ENCODE data around the gene MYO10.

DNA sequence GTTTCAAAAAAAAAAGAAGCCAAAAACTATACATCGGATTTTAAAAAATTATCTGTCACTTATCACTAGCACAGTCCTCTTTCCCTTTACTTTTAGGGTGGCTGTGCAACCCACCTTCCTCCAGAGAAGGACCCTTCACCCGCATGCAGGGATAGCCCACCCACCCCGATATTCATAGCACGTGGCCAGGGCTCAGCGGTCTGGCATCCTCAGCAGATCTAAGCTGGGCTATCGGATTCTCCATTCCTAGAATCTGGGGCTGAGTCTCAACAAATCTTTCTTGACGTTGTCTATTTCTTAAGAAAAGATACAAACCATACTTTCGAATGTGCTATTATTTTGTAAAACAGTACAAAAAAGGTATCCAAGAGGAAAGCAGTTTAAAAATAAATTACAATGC lies 70.9 kb downstream of the MYO10 start:
- TF ChIP-seq, protein P1, sequence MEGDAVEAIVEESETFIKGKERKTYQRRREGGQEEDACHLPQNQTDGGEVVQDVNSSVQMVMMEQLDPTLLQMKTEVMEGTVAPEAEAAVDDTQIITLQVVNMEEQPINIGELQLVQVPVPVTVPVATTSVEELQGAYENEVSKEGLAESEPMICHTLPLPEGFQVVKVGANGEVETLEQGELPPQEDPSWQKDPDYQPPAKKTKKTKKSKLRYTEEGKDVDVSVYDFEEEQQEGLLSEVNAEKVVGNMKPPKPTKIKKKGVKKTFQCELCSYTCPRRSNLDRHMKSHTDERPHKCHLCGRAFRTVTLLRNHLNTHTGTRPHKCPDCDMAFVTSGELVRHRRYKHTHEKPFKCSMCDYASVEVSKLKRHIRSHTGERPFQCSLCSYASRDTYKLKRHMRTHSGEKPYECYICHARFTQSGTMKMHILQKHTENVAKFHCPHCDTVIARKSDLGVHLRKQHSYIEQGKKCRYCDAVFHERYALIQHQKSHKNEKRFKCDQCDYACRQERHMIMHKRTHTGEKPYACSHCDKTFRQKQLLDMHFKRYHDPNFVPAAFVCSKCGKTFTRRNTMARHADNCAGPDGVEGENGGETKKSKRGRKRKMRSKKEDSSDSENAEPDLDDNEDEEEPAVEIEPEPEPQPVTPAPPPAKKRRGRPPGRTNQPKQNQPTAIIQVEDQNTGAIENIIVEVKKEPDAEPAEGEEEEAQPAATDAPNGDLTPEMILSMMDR (IDR thresholded peaks at IDR 0.05), result no peak
- TF ChIP-seq POLR2AphosphoS5 (IDR thresholded peaks at IDR 0.05; ENCODE audit: low read depth, low read length) (no peak), TCF7L2 (IDR thresholded peaks at IDR 0.05; ENCODE audit: low read depth, low read length) (no peak)
- TF ChIP-seq, protein P2, sequence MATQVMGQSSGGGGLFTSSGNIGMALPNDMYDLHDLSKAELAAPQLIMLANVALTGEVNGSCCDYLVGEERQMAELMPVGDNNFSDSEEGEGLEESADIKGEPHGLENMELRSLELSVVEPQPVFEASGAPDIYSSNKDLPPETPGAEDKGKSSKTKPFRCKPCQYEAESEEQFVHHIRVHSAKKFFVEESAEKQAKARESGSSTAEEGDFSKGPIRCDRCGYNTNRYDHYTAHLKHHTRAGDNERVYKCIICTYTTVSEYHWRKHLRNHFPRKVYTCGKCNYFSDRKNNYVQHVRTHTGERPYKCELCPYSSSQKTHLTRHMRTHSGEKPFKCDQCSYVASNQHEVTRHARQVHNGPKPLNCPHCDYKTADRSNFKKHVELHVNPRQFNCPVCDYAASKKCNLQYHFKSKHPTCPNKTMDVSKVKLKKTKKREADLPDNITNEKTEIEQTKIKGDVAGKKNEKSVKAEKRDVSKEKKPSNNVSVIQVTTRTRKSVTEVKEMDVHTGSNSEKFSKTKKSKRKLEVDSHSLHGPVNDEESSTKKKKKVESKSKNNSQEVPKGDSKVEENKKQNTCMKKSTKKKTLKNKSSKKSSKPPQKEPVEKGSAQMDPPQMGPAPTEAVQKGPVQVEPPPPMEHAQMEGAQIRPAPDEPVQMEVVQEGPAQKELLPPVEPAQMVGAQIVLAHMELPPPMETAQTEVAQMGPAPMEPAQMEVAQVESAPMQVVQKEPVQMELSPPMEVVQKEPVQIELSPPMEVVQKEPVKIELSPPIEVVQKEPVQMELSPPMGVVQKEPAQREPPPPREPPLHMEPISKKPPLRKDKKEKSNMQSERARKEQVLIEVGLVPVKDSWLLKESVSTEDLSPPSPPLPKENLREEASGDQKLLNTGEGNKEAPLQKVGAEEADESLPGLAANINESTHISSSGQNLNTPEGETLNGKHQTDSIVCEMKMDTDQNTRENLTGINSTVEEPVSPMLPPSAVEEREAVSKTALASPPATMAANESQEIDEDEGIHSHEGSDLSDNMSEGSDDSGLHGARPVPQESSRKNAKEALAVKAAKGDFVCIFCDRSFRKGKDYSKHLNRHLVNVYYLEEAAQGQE (IDR thresholded peaks at IDR 0.05; ENCODE audit: insufficient read depth in 1 of 2, low read depth in 2 of 2, low read length in 1 of 2), result no peak

Measured in Panc1 (cell line).